Measurements from ENCODE around the gene UBE2G1.

UBE2G1 gene

DNA sequence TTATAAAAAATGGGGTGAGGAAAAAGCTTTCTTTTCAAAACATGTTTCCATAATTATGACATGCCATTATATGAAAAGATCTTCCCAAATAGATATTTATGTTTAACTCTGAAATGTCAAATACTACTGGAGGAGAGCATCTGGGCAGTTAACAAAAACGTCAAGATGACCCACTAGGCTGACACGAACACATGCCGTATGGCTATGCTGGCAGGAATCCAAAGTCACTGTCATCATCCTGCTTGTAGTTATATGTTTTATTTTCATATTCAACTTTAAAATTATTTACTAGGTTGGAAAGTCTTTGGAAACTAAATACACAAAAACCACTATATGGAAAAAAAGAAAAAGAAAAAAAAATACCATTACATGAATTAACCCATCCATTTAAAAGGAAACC, 130.0 kb downstream of the UBE2G1 start:
- no peak for DNase-seq

DNA sequence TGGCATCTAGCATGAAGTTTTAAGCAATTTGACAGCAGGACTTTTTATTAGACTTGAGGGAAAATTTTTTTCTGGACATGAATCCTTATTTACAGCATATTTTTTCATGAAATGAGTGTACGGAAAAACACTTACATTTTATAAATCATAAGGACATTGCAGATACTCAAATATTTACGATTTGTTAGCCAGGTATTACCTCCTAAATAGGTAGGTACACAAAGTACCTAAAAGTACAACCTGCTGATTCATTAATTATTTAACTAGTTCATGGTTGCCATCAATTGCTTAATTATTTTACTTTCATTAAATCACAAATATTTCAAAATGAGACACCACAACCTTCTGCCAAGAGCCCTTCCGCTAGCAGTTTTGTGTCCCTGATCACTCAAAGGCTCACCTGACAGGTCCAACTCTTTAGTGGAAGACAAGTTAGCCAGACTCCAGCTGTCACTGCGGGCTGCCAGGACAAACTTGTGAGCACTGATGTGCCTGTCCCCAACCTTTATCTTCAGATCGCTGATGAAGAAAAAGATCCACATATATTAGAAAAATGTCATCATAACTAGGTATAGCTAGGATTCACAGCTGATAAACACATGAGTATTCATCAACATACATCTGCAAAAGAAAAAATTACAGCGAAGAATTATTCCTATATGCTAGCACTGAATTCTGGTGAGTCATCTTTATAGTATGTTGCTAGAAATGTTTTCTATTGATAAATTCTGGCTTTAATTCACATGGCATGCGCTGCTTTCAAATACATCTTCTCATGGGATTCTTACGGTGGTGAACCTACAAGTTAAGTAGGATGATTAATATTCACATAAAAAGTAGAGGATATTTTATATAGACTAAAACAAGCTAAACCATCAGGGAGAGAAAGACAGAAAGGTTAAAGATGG, 130.8 kb downstream of the UBE2G1 start:
- no peak for DNase-seq

DNA sequence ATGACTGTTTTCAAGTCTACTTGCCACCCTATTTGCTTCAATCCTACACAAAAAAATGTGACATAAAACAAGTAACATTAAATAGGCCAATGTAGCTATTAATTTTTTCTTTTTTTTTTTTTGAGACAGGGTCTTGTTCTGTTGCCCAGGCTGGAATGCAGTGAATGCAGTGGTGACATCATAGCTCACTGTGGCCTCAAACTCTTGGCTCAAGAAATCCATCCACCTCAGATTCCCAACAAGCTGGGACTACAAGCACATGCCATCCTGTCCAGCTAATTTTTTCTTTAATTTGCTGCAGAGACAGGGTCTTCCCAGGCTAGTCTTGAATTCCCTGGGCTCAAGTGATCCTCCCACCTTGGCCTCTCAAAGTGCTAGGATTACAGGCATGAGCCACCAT, 132.1 kb downstream of the UBE2G1 start:
- no peak for DNase-seq

DNA sequence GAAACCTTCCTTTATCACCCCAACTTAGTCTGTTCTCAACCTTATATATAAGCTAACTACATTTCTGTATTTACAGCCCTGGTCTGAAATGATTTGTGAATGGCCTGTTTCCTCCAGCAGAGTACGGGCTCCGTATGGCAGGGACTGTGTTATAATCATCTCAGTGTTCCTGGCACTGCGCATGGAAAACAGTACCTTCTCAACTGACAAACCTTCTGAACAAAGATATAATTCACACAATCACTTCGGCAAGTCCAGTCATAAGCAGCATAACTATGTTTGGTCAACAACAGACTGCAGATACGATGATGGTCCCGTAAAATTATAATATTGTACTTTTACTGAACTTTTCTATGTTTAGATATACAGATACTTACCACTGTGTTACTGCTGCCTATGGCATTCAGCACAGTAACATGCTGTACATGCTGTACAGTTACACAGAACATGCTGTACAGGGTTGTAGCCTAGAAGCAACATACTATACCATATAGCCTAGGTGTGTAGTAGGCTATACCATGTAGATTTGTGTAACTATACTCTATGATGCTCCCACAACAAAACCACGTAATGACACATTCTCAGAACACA, 132.7 kb downstream of the UBE2G1 start:
- no peak for DNase-seq

DNA sequence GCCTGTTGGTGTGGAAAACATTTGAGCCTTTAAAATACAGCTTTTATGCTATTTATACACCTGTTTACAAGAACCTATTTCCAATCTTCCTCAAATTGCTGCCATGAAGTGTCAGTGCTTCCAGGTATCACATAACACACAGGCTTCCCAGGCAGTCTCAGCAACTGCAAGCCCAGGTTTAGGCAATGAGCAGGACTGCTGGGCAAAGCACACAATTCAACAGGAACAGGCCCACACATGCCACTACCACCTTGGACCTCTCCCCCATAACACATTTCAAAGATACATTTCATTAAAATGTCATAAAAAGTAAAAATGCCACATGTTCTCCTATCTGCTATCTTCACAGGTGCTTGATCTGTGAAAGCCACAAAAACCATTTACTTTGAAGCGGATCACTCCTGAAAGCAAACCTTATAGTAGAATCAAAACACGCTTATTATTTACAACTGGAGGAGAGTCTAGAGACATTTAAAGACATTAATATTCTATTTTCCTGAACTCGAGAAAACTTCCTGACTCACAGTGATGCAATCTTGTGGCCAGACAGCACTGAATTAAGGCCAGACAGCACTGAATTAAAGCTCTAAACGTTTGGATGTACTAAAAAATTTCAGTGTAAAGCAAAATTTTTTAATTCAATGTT, 134.2 kb downstream of the UBE2G1 start:
- peak; percentile 59 for DNase-seq

DNA sequence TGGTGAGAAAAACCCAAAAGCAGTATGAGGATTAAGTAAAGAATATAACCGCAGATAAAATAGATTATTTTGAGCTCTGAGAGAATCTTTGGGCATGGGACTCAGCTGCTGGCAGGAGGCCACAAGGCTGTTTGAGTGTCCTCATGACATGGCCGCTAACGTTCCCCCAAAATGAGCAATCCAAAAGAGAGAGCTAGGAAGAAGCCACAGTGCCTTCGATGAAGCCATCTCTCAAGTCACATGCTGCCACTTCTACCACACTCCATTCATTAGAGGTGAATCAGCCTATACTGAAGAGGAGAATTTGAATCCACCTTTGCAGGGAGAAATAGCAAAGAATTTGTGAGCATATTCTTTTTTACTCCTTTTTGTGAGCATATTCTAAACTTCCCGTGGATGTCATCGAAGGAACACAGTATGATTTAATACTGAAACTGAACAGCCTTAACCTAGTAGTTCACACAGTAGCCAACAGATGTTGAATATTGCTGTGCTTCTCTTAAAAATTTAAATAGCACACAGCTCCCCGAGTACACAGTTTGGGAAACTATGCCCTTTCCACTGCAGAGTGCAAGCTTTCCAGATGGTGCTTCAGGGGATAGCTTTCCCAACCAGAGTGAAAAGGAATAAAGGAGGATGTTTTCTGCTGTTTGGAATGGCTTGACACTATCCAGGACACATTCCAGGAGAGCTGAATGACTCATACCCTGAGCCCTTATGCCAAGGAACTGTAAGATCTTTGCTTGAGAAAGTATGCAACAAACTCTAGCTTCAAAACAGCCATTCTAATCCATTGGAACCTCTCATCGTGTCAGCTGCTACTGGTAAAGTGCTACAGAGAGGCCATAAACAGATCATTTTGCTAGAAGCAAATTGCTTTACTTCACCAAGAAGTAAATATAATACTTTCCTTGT, 136.6 kb downstream of the UBE2G1 start:
- DNase-seq: peak; percentile 97

DNA sequence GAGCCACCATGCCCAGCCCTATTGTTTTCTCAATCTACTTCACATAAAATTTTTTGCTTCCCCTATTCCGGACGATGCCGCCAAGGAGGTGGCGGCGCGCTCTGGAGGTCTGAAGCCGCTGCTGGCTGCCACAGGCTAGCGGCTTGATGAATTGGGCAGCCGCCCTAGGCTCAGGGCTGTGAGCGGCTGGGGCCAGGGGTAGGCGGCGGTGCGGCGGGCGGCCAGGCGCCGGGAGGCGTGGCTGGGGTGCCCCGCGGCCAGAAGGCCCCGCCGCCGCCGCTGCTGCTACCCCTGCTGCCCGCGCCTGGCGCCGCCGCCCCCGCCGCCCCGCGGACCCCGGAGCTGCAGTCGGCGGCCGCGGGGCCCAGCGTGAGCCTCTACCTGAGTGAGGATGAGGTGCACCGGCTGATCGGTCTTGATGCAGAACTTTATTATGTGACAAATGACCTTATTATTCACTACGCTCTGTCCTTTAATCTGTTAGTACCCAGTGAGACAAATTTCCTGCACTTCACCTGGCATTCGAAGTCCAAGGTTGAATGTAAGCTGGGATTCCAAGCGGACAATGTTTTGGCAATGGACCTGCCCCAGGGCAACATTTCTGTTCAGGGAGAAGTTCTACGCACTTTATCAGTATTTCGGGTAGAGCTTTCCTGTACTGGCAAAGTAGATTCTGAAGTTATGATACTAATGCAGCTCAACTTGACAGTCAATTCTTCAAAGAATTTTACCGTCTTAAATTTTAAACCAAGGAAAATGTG, 144.4 kb downstream of the UBE2G1 start:
- no peak for DNase-seq

DNA sequence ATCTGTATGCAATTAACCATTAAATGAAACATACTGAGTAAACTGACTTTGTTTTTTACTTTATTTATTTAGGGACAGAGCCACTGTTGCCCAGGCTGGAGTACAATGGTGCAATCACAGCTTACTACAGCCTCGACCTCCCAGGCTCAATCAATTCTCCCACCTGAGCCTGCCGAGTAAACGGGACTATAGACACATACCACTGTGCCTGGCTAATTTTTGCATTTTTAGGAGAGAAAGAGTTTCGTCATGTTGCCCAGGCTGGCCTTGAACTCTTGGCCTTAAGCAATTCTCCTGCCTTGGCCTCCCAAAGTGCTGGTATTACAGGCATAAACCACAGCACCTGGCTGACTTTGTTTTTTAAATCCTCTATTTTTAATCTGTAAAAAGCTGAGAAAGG, 145.3 kb downstream of the UBE2G1 start:
- no peak for DNase-seq

DNA sequence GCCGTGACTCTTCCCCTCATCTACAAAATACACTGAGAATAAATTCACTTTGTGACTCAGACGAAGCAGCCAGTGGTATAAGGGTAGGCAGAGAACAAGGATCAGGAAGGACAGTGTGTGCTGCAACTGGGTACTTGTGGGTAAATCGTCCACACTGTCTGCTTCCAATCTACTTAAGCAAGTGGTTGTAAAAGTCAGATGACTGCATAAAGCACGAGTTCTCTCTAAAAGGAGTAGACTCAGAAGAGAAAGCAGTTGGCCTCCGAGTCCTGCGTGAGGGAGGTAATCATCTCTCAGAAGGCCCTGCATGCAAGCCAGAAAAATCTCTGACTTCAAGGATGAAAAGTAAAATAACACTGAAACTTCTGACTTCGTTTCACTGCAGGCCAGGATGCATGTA, 145.8 kb downstream of the UBE2G1 start:
- no peak for DNase-seq
